Epithelial cell of proximal tubule (primary cell): ENCODE results near the gene BMPR1B. TPM values are rescaled to one million over a fixed set of nuclear protein-coding genes. Genes with fewer than 3 reads are reported as not detected.

Source experiments
- DNase-seq: peaks from one replicate; pipeline ENCODE4 v3.0.0-alpha.2; 2011; ENCODE audit warnings: low read depth
- H3K4me3 ChIP-seq: 2 replicates; pipeline ENCODE4 v1.5.1; 2011; ENCODE audit warnings: low read depth, mild to moderate bottlenecking, low read length
- CTCF ChIP-seq: conservative IDR thresholded peaks from 2 replicates; pipeline ENCODE4 v1.5.1; 2012; ENCODE audit warnings: low read depth, mild to moderate bottlenecking, low read length
- total RNA-seq: library from RNA; depleted of rRNA; stranded (reverse); fragments of >200 nt; gene quantifications from 2 replicates; pipeline ENCODE4 v1.2.3, GENCODE V29; 2015

The BMPR1B gene
- total RNA-seq, 1 donor from 2014 or later: 2.0 TPM

GRCh38 chr4:94722748-94723147 is 35.0 kb upstream of the BMPR1B start:
- H3K4me3 ChIP-seq: no peak overlapping the region
- no peak for TF ChIP-seq CTCF
- no peak for DNase-seq

GRCh38 chr4:94724016-94724790 is 33.6 kb upstream of the BMPR1B start:
- no peak for TF ChIP-seq CTCF
- H3K4me3 ChIP-seq: no peak overlapping the region
- no peak for DNase-seq

- DNase-seq: no peak
- no peak for TF ChIP-seq CTCF
- H3K4me3 ChIP-seq: no peak overlapping the region
Measured at GRCh38 chr4:94726524-94727123, 31.1 kb upstream of the BMPR1B start.

GRCh38 chr4:94728056-94728766 is 29.5 kb upstream of the BMPR1B start:
- no peak for DNase-seq
- H3K4me3 ChIP-seq: no peak overlapping the region
- TF ChIP-seq CTCF: no peak

- no peak for TF ChIP-seq CTCF
- no peak for DNase-seq
Measured at GRCh38 chr4:94732358-94732698, 25.4 kb upstream of the BMPR1B start.

GRCh38 chr4:94739741-94740140 is 18.0 kb upstream of the BMPR1B start:
- no peak for TF ChIP-seq CTCF
- DNase-seq: no peak
- H3K4me3 ChIP-seq: no peak overlapping the region

More at GRCh38 chr4:94732358-94732698, 25.4 kb upstream of the BMPR1B start:
- no peak overlapping the region for H3K4me3 ChIP-seq
